HG03097 (cell line): ENCODE data around the gene KLHDC9.
"Not testable (repeated sequence)": the region's sequence is repeated elsewhere in the genome, so short reads cannot be mapped to it uniquely, and the experiment has no call there.

Experiments
- ATAC-seq: cut with Tn5 transposase; IDR thresholded peaks from one replicate; pipeline ENCODE4 v1.9.1; 2021; ENCODE audit not compliant: unreplicated experiment, low FRiP score

Gene KLHDC9

DNA sequence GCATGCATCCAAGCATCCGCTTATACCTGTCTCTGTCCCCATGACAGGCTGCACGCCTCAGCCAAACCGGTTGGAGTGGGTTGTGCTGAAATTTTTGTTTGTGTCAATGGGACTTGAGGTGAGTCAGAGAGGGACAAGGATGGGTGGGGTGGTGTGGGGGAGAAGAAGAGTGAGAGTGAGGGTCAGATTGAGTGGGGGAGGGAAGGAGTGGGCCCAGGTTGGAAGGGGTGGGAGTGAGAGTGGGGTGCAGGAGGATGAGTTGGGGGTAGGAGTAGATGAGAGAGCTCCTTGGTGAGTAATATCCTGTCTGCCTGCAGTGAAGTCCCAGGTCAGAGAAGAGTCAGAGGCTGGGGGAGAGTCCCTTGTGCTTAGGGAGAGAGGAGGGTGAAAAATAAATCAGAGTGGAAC is 5.5 kb upstream of the KLHDC9 start:
- ATAC-seq = no peak

DNA sequence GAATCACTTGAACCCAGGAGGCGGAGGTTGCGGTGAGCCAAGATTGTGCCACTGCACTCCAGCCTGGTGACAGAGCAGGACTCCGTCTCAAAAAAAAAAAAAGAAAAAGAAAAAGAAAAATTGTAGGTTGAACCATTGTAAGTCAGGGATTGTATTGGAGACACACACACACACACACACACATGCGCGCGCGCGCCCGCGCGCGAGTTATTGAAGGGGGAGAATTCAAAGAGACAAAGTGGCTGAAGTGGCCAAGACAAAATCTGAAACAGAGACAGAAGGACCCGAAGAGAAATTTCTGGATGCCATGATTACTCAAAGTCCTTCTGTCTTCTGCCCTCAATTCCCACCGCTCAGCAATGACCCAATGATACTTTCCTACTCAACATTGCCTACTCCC is 3.7 kb upstream of the KLHDC9 start:
- ATAC-seq = no peak

DNA sequence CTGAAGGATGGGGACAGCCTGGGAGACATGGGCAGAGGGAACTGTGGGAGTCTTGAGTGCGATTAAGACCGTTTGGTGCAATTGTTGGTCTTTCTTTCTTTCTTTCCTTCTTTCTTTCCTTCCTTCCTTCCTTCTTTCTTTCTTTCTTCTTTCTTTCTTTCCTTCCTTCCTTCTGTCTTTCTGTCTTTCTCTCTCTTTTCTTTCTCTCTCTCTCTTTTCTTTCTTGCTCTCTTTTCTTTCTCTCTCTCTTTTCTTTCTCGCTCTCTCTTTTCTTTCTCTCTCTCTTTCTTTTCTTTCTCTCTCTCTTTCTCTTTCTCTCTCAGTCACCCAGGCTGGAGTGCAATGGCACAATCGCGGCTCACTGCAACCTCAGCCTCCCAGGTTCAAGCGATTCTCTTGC is 2.9 kb upstream of the KLHDC9 start:
- no peak for ATAC-seq

DNA sequence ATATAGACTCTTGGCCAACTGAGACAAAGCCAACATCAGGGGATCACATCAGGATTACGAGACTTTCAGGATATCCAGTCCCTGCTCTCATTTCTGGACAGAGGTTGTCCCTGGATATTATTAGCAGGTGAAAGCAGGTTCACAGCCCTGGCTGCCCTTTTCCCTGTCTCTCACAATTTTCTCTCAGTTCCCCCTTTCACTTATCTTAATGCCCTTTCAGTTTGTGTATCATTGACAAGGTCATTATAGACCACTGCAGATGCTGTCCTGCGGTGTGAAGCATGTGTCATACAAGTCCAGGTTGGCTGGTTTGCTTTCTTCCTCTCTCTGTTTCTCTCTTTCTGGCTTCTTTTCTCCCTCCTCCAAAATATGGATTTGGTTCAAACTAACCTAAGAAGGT is 2.1 kb upstream of the KLHDC9 start:
- peak; percentile 27 for ATAC-seq

DNA sequence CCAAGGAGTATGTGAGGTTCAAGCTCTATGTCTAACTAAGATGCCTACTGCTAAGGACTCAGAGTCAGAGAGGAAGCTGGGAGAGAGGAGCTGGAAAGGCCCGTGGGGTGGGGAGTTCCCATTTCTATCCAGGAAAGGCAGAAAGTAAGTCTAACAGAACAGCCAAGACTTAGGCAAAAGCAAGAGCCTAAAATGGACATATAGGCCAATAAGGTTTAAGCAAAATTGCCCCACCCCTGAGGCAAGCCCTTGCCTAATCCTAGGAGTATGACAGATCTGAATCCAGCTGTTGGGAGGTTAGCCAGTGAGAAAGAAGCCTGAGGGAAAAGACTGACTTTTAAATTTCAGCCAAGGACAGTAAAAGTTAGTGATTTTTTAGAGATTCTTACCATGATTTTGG is 1.6 kb upstream of the KLHDC9 start:
- no peak for ATAC-seq

DNA sequence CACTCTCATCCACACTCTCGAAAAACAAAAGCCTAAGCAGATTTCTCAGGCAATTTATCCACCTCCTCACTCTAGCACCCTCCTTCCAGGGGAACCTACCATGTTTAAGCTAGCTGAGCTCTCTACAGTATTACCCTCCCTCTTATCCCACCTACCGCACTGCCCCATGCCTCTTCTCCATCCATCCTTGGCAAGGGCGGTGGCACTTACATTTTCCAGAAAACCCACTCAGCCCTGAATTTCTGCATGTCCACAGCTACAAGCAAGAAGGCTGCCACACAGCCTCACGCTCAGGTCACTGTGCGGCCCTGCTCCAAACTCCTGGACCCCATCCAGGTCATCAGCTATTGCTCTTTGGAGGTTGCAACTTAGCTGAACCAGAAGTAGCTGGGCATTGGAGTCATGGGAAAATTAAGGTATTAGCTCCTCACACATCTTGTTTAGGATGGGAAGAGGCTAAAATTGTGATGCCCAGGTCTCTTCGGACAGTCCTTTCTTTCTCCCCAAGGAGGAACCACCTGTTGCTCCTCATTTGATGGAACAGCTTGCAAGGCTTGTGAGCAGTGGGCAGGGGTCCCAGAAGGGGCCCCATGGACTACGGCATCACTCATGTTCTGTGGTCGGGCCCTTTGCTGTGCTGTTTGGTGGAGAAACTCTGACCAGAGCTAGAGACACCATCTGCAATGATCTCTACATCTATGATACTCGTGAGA is 1.1 kb downstream of the KLHDC9 start:
- no peak for ATAC-seq

DNA sequence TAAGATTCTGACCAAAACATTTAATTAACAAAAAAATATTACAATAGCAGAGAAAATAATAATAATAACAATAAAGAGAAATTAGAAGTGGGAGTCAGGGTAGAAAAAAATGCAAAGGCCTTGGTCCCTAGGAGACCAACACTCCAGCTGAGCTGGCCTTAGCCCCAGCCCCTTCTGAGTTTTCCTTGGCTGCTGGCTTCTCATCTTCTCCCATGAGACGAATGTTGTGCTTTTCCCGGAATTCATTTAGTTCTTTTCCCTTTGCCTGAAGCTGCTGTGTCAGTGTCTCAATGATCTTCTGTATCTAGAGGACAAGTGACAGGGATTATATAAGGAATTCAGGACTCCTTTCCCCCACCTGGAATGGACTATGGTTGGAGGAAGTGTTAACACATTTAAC is 2.4 kb downstream of the KLHDC9 start:
- ATAC-seq = no peak

DNA sequence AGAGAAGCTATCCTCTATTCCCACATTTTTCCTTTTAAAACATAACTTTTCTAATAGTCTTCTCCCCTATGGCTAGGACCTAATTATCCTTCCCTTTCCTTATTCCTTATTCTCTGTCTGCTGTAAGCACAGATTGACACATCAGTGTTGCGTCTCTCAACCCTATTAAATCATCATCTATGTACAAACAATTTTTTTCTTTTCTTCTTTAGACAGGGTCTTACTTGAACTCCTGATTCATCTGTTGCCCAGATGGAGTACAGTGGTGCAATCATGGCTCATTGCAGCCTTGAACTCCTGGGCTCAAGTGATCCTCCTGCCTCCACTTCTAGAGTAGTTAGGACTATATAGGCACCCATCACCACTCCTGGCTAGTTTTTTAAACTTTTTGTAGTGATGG is 8.3 kb downstream of the KLHDC9 start:
- ATAC-seq = no peak

DNA sequence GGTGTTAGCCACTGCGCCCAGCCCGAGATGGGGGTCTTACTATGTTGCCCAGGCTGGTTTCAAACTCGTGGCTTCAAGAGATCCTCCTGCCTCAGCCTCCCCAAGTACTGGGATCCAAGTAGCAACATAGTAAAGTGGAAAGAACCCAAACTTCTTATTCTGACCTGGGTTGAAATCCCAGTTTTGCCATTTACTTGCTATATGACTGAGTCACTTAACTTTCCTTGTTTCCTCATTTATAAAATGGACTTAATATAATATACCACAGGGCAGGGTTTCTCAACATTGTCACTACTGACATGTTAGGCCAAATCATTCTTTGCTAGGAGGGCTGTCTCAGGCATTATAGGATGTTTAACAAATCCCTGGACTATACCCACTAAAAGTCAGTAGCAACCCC is 13.0 kb downstream of the KLHDC9 start:
- no peak for ATAC-seq

DNA sequence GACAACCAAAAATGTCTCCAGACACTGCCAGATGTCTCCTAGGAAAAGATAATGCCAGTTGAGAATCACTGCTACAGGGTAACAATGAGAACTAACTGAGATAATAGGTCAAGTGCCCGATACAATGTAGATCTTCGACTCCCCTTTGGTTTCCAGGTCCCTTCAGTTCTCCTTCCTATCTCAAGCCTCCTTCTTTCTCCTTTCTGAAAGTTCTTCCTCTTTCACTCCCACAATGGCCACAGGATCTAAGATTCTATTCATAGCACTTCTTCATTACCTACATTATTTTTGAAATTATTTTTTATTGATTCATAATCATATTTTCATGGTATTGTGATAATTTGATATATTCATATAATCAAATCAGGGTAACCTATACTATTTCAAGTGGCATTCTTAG is 13.4 kb downstream of the KLHDC9 start:
- ATAC-seq = no peak

DNA sequence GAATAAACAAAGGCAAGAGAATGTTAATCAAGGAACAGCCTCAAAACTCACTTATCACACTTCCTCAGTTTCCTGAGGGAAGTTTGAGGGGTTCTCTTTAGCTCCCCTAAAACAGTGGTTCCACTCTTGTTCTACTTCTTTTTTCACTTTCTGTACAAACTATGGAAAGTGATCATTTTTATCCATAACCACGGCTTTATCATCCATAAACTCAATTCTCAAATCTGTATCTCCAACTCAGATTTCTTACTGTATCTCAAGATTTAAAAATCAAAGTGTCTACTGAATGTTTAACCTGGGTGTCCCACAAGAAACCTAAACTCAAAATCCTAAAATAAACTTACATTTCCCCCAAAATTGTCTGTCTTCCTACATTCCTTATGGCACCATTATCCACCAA is 15.8 kb downstream of the KLHDC9 start:
- no peak for ATAC-seq

DNA sequence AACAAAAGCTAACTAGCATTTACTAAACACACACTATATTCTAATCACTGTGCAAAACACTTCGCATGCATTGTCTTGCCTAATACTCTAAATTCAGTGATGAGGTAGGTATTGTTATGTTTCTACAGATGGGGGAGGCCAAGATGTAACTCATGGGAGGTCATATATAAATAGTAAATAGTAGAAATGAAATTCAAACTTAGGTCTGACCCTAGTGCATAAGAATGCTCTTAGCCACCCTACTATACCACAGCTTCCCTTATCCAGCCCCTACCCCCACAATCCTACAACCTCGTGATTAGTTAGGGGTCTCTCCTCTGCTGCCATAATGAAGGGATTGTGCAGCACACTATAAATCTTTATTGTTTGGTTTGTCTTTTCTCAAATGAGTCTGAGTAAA is 16.4 kb downstream of the KLHDC9 start:
- ATAC-seq = no peak

DNA sequence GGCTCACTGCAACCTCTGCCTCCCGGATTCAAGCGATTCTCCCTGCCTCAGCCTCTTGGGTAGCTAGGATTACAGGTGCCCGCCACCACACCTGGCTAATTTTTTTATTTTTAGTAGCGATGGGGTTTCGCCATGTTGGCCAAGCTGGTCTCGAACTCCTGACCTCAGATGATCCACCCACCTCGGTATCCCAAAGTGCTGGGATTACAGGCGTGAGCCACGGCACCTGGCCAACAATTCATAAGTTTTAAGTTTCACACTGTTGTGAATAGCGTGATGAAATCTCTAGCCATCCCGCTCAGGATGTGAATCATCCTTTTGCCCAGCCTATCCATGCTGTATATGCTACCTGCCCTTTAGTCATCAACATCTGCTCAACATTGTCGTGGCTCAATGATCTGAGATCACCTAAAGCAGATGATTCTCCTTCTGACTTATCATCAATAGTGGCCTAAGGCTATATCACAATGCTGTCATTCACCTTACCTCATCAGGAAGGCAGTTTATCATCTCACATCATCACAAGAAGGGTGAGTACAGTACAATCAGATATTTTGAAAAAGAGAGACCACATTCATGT is 17.1 kb downstream of the KLHDC9 start:
- no peak for ATAC-seq

DNA sequence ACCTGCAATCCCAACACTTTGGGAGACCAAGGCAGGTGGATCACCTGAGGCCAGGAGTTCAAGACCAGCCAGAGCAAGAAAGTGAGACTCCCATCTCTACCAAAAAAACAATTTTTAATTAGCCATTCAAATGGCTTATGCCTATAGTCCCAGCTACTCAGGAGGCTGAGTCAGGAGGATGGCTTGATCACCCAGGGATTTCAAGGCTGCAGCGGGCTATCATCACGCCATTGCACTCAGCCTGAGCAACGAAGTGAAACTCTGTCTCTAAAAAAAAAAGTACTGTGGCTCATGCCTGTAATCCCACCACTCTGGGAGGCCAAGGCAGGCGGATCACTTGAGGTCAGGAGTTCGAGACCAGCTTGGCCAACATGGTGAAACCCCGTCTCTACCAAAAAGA is 17.8 kb downstream of the KLHDC9 start:
- ATAC-seq = not testable (repeated sequence)

DNA sequence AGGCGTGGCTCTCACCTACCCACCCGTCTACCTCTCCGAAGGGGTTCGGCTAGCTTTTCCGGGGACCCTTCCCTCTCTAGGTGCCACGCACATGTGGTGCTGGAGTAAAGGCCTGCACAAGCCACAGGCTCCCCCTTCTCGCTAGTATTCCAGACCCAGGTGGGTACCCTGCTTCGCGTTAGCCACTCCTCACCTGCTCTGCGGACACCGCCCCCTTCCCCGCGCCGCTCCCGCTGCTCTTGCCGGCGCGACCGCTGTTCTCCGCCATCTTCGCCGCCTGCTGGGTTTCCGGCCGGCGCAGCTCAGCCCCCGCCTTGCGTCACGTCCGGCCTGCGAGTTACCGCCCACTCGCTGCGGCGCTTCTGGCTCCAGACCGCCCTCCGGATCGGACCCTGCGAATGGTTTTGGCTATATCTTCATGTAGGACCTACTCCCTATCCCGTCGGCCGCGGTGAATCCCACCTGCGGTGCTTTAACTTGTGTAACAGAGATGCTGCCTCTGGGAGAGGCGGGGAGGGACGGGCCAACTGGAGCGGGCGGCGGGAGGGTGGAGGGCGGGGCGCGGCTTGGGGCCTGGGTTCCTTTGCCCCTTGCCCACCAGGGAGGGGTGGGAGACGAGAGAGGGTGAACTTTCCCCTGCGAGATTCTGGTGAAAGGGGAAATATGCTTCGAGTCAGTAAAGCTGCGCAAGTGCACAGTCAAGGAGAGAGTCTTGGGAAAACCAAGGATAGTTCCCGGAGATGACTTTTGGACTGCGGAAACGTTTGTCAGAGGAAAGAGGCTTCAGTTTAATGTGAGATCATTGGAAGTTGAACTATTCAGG is 19.8 kb downstream of the KLHDC9 start, which contains the start of the genes NIT1 and PFDN2:
TSS of gene NIT1 (plus strand) at position 347 of the 823 bp plus-strand sequence. CDS start at position 419, 72 bp downstream.
TSS of gene PFDN2 (minus strand) at position 279 of the 823 bp plus-strand sequence. CDS start at position 268, 11 bp downstream.
- ATAC-seq = peak; percentile 67

DNA sequence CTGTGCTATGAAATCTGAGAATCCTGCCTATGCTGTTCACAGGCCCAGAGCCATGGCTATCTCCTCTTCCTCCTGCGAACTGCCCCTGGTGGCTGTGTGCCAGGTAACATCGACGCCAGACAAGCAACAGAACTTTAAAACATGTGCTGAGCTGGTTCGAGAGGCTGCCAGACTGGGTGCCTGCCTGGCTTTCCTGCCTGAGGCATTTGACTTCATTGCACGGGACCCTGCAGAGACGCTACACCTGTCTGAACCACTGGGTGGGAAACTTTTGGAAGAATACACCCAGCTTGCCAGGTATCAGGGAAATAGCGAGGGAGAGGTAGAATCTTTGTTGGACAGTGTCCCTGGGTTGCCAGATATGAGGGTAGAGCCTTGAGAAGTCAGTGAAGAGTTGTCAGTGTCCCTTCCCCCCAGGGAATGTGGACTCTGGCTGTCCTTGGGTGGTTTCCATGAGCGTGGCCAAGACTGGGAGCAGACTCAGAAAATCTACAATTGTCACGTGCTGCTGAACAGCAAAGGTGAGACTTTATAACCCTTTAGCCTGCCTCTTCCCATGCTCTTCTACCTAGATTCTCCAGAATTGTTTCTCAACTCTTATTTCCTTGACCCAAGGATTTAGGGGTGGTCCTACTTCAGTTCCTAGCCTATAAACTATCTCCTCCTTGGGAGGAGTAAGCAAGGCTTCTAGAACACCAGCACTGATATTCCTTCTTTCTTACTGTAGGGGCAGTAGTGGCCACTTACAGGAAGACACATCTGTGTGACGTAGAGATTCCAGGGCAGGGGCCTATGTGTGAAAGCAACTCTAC is 21.1 kb downstream of the KLHDC9 start:
- no peak for ATAC-seq

DNA sequence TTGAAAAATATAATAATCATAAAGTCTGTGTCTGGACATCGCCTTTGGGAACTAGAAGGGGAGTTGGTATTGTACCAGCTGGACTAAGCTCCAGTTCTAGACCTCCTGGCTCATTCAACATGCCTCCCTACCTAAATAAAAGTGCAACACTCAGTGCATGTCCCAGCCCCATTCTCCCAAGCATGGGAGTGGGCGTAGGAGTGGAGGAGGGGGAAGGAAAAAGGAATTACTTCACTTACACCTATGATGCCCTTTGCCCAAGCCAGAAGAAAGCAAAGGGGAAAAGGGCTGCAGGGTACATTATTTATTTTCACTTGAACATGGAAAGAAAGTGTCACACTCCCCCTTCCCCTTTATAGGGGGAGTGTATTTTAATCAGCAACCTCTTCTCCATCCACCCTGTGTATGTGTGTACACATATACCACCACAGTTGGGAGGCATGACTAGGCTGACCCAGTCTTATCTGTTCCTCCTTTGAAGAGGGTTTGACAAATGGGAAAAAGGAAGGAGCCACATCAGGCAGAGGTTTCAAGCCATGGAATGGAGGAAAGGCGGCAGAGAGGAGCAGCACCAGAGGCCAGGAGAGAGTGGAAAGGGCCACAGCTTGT is 23.0 kb downstream of the KLHDC9 start:
- no peak for ATAC-seq

DNA sequence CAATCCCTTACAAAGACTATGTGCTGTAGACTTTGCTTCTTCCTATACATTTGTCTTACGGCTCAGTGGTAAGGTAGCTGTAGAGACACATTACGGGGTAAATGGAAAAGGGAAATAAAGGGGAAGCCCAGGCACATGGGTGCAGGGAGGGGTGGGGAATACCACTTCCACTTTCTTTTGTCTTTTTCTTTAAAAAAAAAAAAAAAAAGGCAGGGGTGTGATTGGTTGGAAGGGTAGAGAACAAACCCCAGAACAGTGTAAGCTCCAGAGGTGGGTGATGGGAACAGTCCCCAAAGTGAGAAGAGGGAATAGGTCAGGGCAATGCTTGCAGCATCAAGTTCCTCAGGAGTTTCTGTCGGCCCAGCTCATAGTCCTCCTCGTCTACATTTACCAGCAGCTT is 23.7 kb downstream of the KLHDC9 start:
- no peak for ATAC-seq

DNA sequence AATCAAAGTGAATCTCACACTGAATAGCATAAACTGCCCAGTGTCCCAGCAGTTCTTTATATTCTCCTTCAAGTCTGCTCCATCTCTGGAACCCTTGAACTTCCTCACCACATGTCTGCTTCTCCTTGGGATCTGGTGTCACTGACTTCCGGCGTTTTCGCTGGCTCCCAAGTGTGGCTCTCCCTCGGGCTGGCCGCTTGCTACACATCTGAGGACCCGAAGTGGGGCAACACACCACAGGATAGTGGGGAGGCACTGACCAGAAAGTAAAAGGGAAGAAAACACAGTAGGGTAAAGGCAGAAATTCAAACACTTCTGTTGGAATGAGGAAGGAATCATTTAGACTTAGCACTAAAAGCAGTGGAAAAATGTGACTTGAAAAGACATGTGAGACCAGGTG is 24.8 kb downstream of the KLHDC9 start:
- ATAC-seq = no peak

DNA sequence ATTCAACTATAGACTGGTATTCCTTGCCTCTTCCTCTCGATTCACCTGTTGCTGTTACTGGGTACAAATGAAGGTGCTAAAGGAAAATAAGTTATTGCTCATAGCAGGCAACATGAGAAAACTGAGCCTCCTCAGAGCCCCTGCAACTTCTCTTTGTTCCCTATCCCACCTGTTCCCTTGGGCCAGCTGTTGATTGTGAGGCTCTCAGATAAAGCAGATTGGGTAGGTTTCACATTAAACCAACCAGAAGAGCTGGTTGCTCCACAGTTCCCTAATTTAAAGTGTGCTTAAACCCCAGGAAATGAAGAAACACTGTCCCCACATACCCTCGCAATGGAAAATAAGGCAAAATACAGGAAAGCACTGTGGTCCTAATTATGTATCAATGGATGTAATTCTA is 29.5 kb downstream of the KLHDC9 start:
- no peak for ATAC-seq
